K562 (cell line): Measurements from ENCODE around the gene SLC7A1. TPM values are rescaled to one million over a fixed set of nuclear protein-coding genes. Genes with fewer than 3 reads are reported as not detected.

Experiments
- CCNT2 ChIP-seq: IDR thresholded peaks from 2 replicates; pipeline ENCODE4 v1.6.1; 2011; ENCODE audit warnings: borderline replicate concordance, low read depth, mild to moderate bottlenecking, moderate library complexity, mixed read lengths, low read length; ENCODE audit not compliant: insufficient read length; ENCODE audit errors: extremely low read depth
- CEBPB ChIP-seq: fragments of 450-650 bp; IDR thresholded peaks from 2 replicates; pipeline ENCODE4 v1.6.1; 2016; ENCODE audit warnings: missing genetic modification characterization, missing compliant biosample characterization
- E2F6 ChIP-seq, 2 experiments: IDR thresholded peaks; 2 replicates each; pipeline ENCODE4 v1.6.1; 2011; ENCODE audit warnings: borderline replicate concordance in 1 of 2, control low read depth in 1 of 2, low read depth in 1 of 2, low read length in 1 of 2, mild to moderate bottlenecking in 1 of 2, mixed read lengths in 1 of 2, moderate library complexity in 1 of 2; ENCODE audit not compliant: insufficient read depth in 1 of 2, insufficient read length in 1 of 2, poor library complexity in 1 of 2, severe bottlenecking in 1 of 2; ENCODE audit errors: extremely low read depth in 1 of 2
- FIP1L1 ChIP-seq: fragments of 200-400 bp; formaldehyde crosslinking; IDR thresholded peaks from 2 replicates; pipeline ENCODE4 v1.6.1; 2018; ENCODE audit warnings: mild to moderate bottlenecking, low read depth, low read length; ENCODE audit not compliant: poor library complexity, severe bottlenecking
- FOSL1 ChIP-seq: fragments of 200-800 bp; sonication (Bioruptor generic); conservative IDR thresholded peaks from 2 replicates; pipeline ENCODE4 v1.6.1; 2016; ENCODE audit warnings: missing genetic modification characterization, missing compliant biosample characterization
- HSF4 ChIP-seq: fragments of 250-450 bp; sonication (Bioruptor Pico); IDR thresholded peaks from 2 replicates; pipeline ENCODE4 v2.1.2; 2022; ENCODE audit warnings: mild to moderate bottlenecking, moderate library complexity, borderline replicate concordance
- JUN ChIP-seq, 2 experiments: sonication (generic) in 1 of 2; formaldehyde crosslinking in 1 of 2; IDR thresholded peaks; 2 replicates each; pipeline versions ENCODE4 v1.6.1 to v1.8.0; 2012 to 2022; ENCODE audit warnings: borderline replicate concordance in 2 of 2, mild to moderate bottlenecking in 2 of 2, improper control_type of control experiment in 1 of 2, low read depth in 1 of 2, low read length in 1 of 2, missing genetic modification reagents in 1 of 2
- JUND ChIP-seq, 2 experiments: IDR thresholded peaks; 2 replicates in 1 of 2; 3 replicates in 1 of 2; pipeline ENCODE4 v1.6.1; 2011; ENCODE audit warnings: borderline replicate concordance in 2 of 2, low read depth in 2 of 2, low read length in 2 of 2, improper control_type of control experiment in 1 of 2, missing biosample characterization in 1 of 2, missing genetic modification characterization in 1 of 2, missing genetic modification reagents in 1 of 2
- PHF8 ChIP-seq: fragments of 200-600 bp; sonication (generic); IDR thresholded peaks from 2 replicates; pipeline ENCODE4 v1.6.1; 2012; ENCODE audit warnings: mixed run types, mild to moderate bottlenecking, inconsistent platforms, low read length, moderate library complexity, borderline replicate concordance
- RBM14 ChIP-seq: fragments of 200-400 bp; formaldehyde crosslinking; IDR thresholded peaks from 2 replicates; pipeline ENCODE4 v1.6.1; 2018; ENCODE audit warnings: low read depth, mild to moderate bottlenecking, low read length, moderate library complexity, borderline replicate concordance; ENCODE audit not compliant: insufficient read depth
- SRF ChIP-seq, 2 experiments: fragments of 250-450, 450-650 bp in 1 of 2; sonication (Bioruptor Pico) in 1 of 2; sonication (generic) in 1 of 2; formaldehyde crosslinking; IDR thresholded peaks; 2 replicates each; pipeline versions ENCODE4 v1.5.0 to v1.5.1; 2020 to 2022; ENCODE audit warnings: mild to moderate bottlenecking in 1 of 2, missing genetic modification reagents in 1 of 2
- TRIM25 ChIP-seq: fragments of 450-650 bp; IDR thresholded peaks from 2 replicates; pipeline ENCODE4 v1.7.0; 2016; ENCODE audit warnings: borderline replicate concordance
- ZNF766 ChIP-seq: fragments of 200-800 bp; sonication (Bioruptor generic); conservative IDR thresholded peaks from 2 replicates; pipeline ENCODE4 v1.6.1; 2016; ENCODE audit warnings: missing genetic modification characterization, missing compliant biosample characterization
- ZNF79 ChIP-seq: fragments of 250-450 bp; sonication (Bioruptor Pico); IDR thresholded peaks from 2 replicates; pipeline ENCODE4 v1.4.0; 2020; ENCODE audit warnings: low read depth, mild to moderate bottlenecking, moderate library complexity
- polyA plus RNA-seq, 8 experiments: library from polyadenylated mRNA; depleted of rRNA in 4 of 8; stranded (reverse) in 5 of 8; unstranded in 3 of 8; fragments of >200 nt; fragmentation: Nextera tagmentation in 2 of 8; fragmentation: Illumina TruSeq in 1 of 8; extraction: Ambion mirVana in 2 of 8; extraction: Trizol in 1 of 8; gene quantifications; 2 replicates each; pipeline versions ENCODE4 v1.2.1 to v1.2.3, GENCODE V29; 2011 to 2014; ENCODE audit warnings: inconsistent platforms in 1 of 8, missing spikeins in 1 of 8
- total RNA-seq, 7 experiments: library from RNA; depleted of rRNA in 6 of 7; stranded (reverse); fragments of >200 nt in 6 of 7; fragmentation: Illumina TruSeq in 2 of 7; extraction: Trizol in 2 of 7; gene quantifications; 2 replicates each; pipeline versions ENCODE4 v1.2.1 to v1.2.3, GENCODE V29; 2011 to 2021; ENCODE audit warnings: low replicate concordance in 1 of 7
- TF ChIP-seq, protein P1 (sequence below), 2 experiments: fragments of 450-650 bp; conservative IDR thresholded peaks; 2 replicates each; pipeline ENCODE4 v1.6.1; 2017; ENCODE audit warnings: mild to moderate bottlenecking in 2 of 2, moderate library complexity in 2 of 2
- TF ChIP-seq, protein P2 (sequence below): fragments of 250-450 bp; sonication (Bioruptor Pico); IDR thresholded peaks from 2 replicates; pipeline ENCODE4 v1.8.0; 2021; ENCODE audit warnings: mild to moderate bottlenecking, moderate library complexity

The SLC7A1 gene
- total and polyA plus RNA-seq, 9 of the 15 experiments (the other 6 are each of a cell fraction or from before 2014, with no cell fraction given): 3.3 to 69.7 (median 10.8) TPM

DNA sequence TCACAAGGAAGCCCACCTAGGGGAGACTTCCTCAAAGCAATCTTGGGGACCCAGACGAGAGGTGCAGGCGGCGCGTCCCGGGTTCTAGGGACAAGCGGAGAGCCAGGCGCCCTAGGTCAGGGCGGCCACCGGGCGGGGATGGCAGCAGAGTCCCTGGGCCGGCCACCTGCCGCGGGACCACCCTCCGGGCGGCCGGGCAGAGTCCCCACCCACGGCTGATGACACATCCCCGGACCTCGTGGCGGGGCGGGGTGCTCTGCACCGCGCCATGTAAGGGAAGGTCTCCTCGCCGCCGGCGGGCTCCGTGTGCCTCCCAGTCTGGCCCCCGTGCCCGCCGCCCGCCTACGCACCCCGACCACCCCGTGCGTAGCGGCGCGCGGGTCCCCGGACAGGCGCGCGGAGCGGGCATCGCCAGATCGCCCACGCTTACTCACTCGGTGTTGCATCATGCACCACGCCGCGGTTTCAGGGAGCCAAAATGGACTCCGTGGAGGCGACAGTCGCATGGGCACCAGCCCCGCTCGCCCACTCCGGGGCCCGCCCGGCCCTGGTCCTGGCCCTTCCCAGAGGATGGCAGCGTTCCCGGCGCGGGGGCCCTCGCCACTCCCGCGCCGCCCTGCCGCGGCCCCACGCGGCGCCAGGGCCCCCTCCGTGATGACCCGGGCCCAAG, 643 bp downstream of the SLC7A1 start (continued):
- TF ChIP-seq, protein P1, sequence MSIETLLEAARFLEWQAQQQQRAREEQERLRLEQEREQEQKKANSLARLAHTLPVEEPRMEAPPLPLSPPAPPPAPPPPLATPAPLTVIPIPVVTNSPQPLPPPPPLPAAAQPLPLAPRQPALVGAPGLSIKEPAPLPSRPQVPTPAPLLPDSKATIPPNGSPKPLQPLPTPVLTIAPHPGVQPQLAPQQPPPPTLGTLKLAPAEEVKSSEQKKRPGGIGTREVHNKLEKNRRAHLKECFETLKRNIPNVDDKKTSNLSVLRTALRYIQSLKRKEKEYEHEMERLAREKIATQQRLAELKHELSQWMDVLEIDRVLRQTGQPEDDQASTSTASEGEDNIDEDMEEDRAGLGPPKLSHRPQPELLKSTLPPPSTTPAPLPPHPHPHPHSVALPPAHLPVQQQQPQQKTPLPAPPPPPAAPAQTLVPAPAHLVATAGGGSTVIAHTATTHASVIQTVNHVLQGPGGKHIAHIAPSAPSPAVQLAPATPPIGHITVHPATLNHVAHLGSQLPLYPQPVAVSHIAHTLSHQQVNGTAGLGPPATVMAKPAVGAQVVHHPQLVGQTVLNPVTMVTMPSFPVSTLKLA (conservative IDR thresholded peaks at IDR 0.05): peak in 1 of 2 experiments; percentile 75; a peak in 3 of 4 replicates
- no peak for TF ChIP-seq TRIM25
- TF ChIP-seq CCNT2: peak; percentile 48
- TF ChIP-seq FIP1L1: peak; percentile 72
- TF ChIP-seq ZNF766: peak; percentile 32; the same call in 1 of the 2 replicates
- TF ChIP-seq SRF (CRISPR knock-in tag; IDR thresholded peaks at IDR 0.05): peak in 1 of 2 experiments; percentile 49; a peak in 1 of 4 replicates
- TF ChIP-seq RBM14: 0 out of 2 replicates have a peak, but pooled peaks have one; percentile 29
- TF ChIP-seq CEBPB (tag): peak; percentile 84
- TF ChIP-seq E2F6 (IDR thresholded peaks at IDR 0.05; ENCODE audit: borderline replicate concordance in 1 of 2, extremely low read depth in 1 of 2, insufficient read depth in 1 of 2, insufficient read length in 1 of 2, low read depth in 1 of 2, low read length in 1 of 2, poor library complexity in 1 of 2, severe bottlenecking in 1 of 2): peak in 1 of 2 experiments; percentile 54
- no peak for TF ChIP-seq HSF4 (CRISPR knock-in tag)
- peak; percentile 62; the same call in 1 of the 2 replicates for TF ChIP-seq FOSL1 (tag)
- TF ChIP-seq JUND (IDR thresholded peaks at IDR 0.05; ENCODE audit: borderline replicate concordance, low read depth, low read length): peak; percentile 44; the same call in 1 of the 2 replicates
- no peak for TF ChIP-seq JUND (tag; IDR thresholded peaks at IDR 0.05; ENCODE audit: borderline replicate concordance, low read depth, low read length)
- TF ChIP-seq, protein P2, sequence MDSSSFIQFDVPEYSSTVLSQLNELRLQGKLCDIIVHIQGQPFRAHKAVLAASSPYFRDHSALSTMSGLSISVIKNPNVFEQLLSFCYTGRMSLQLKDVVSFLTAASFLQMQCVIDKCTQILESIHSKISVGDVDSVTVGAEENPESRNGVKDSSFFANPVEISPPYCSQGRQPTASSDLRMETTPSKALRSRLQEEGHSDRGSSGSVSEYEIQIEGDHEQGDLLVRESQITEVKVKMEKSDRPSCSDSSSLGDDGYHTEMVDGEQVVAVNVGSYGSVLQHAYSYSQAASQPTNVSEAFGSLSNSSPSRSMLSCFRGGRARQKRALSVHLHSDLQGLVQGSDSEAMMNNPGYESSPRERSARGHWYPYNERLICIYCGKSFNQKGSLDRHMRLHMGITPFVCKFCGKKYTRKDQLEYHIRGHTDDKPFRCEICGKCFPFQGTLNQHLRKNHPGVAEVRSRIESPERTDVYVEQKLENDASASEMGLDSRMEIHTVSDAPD (CRISPR knock-in tag): no peak
- TF ChIP-seq ZNF79: no peak
- TF ChIP-seq PHF8: peak; percentile 43; the same call in 1 of the 2 replicates
- peak; percentile 34; the same call in 1 of the 2 replicates for TF ChIP-seq JUN (IDR thresholded peaks at IDR 0.05; ENCODE audit: borderline replicate concordance, low read depth, low read length)
- TF ChIP-seq JUN (CRISPR knock-in tag; IDR thresholded peaks at IDR 0.05; ENCODE audit: borderline replicate concordance): no peak
